Suprapubic skin (tissue), 4 donors: ENCODE data around the gene CEP120.

Experiments
- POLR2A ChIP-seq, 2 donors: fragments of 450-650 bp; IDR thresholded peaks; one replicate each; pipeline ENCODE4 v1.6.1; 2017; ENCODE audit warnings: antibody characterized with exemption in 2 of 2, mild to moderate bottlenecking in 2 of 2, moderate library complexity in 2 of 2
- POLR2AphosphoS5 ChIP-seq, 3 donors: sonication (generic); formaldehyde crosslinking; IDR thresholded peaks; one replicate each; pipeline ENCODE4 v1.6.1; 2017; ENCODE audit warnings: antibody characterized with exemption in 3 of 3
- TF ChIP-seq, protein P1 (sequence below), 2 donors: fragments of 200-600 bp in 1 of 2; fragments of 450-650 bp in 1 of 2; sonication (generic) in 1 of 2; IDR thresholded peaks; one replicate each; pipeline ENCODE4 v1.5.1; 2016 to 2019; ENCODE audit warnings: antibody characterized with exemption in 2 of 2, mild to moderate bottlenecking in 1 of 2, moderate library complexity in 1 of 2

DNA sequence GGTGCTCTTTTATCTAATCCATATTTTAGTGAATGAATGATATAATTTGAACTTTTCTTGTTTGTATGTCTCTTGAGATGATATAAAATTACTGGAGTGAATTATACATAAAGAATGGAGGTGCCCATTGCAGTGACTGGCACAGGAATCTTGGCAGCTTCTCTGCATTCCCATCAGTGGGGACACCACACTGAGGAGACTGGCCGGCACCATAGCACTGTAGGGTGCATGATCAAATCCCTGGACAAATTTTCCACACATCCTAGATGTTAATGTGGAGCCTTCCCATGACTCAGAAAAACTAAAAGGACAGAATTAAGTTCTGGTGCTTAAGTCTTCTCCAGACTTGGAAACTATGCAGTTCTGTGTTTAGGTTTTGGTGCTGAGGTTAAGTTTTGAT, 124.1 kb downstream of the CEP120 start:
- TF ChIP-seq POLR2AphosphoS5 (IDR thresholded peaks at IDR 0.05) (no peak), POLR2A (IDR thresholded peaks at IDR 0.05) (no peak)
- TF ChIP-seq, protein P1, sequence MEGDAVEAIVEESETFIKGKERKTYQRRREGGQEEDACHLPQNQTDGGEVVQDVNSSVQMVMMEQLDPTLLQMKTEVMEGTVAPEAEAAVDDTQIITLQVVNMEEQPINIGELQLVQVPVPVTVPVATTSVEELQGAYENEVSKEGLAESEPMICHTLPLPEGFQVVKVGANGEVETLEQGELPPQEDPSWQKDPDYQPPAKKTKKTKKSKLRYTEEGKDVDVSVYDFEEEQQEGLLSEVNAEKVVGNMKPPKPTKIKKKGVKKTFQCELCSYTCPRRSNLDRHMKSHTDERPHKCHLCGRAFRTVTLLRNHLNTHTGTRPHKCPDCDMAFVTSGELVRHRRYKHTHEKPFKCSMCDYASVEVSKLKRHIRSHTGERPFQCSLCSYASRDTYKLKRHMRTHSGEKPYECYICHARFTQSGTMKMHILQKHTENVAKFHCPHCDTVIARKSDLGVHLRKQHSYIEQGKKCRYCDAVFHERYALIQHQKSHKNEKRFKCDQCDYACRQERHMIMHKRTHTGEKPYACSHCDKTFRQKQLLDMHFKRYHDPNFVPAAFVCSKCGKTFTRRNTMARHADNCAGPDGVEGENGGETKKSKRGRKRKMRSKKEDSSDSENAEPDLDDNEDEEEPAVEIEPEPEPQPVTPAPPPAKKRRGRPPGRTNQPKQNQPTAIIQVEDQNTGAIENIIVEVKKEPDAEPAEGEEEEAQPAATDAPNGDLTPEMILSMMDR (IDR thresholded peaks at IDR 0.05) = no peak
